GM15510 (cell line): ENCODE measurements around the gene SOX2.

Experiments used
- POLR2A ChIP-seq: IDR thresholded peaks from 3 replicates; pipeline ENCODE4 v1.6.1; 2011; ENCODE audit warnings: borderline replicate concordance; ENCODE audit not compliant: insufficient read length; ENCODE audit errors: extremely low read depth

SOX2 gene

GRCh38 chr3:181700168-181701087 lies 11.3 kb upstream of the SOX2 start:
- no peak for TF ChIP-seq POLR2A

GRCh38 chr3:181701096-181701495 lies 10.6 kb upstream of the SOX2 start:
- TF ChIP-seq POLR2A = no peak

- no peak for TF ChIP-seq POLR2A
These were observed 7.9 kb upstream of the SOX2 start for GRCh38 chr3:181703601-181704420.

GRCh38 chr3:181704421-181705085 lies 7.2 kb upstream of the SOX2 start:
- TF ChIP-seq POLR2A = no peak

GRCh38 chr3:181705086-181705480 lies 6.6 kb upstream of the SOX2 start:
- no peak for TF ChIP-seq POLR2A

- TF ChIP-seq POLR2A = no peak
These were observed 3.7 kb upstream of the SOX2 start for GRCh38 chr3:181707980-181708379.

GRCh38 chr3:181709537-181710279 lies 2.0 kb upstream of the SOX2 start:
- no peak for TF ChIP-seq POLR2A

GRCh38 chr3:181710345-181711291 lies 1.1 kb upstream of the SOX2 start:
- TF ChIP-seq POLR2A = no peak

GRCh38 chr3:181712226-181712552 lies 464 bp downstream of the SOX2 start:
- TF ChIP-seq POLR2A = no peak

GRCh38 chr3:181712553-181713279 lies 991 bp downstream of the SOX2 start:
- TF ChIP-seq POLR2A = no peak

GRCh38 chr3:181713280-181713647 lies 1.5 kb downstream of the SOX2 start:
- no peak for TF ChIP-seq POLR2A

- no peak for TF ChIP-seq POLR2A
These were observed 2.2 kb downstream of the SOX2 start for GRCh38 chr3:181713676-181714612.

- TF ChIP-seq POLR2A = no peak
These were observed 4.0 kb downstream of the SOX2 start for GRCh38 chr3:181715571-181716340.
